GM12878 (cell line): ENCODE data around the gene SBF2. TPM values are rescaled to one million over a fixed set of nuclear protein-coding genes. Genes with fewer than 3 reads are reported as not detected.

Experiments
- ATAC-seq: fragments of 200-7000 bp; cut with Tn5 transposase; 3 replicates; pipeline ENCODE4 v1.9.1; 2020; ENCODE audit warnings: mild to moderate bottlenecking, moderate library complexity
- BruUV-seq: library from RNA; stranded (reverse); fragments of 400-500 nt; replicated peaks from 2 replicates; lab custom pipeline; 2021; lab: Mats Ljungman, UMichigan
- CTCF ChIA-PET: fragments of 300-600 bp; sonication (Branson Sonifier 250); formaldehyde crosslinking; extraction: SDS; loops from one replicate; lab custom pipeline; 2021; ENCODE audit warnings: inconsistent platforms; lab: Yijun Ruan, JAX
- POLR2A ChIA-PET: fragments of 350-600 bp; formaldehyde crosslinking; extraction: SDS; loops from one replicate; lab custom pipeline; 2021; ENCODE audit warnings: inconsistent platforms; lab: Charles Lee
- RAD21 ChIA-PET: fragments of 300-600 bp; sonication (Branson Sonifier 250); formaldehyde crosslinking; loops from one replicate; lab custom pipeline; 2023; ENCODE audit warnings: antibody characterized with exemption; ENCODE audit not compliant: unreplicated experiment; lab: Charles Lee
- SMC1A ChIA-PET: fragments of 300-600 bp; sonication (Branson Sonifier 250); formaldehyde crosslinking; loops from one replicate; lab custom pipeline; 2023; ENCODE audit not compliant: unreplicated experiment, uncharacterized antibody; lab: Charles Lee
- DNase-seq: peaks from one replicate; pipeline ENCODE4 v3.0.0-alpha.2; 2011; ENCODE audit warnings: low read depth, low spot score
- FAIRE-seq: peaks from 3 replicates; lab custom pipeline; 2011; peaks lifted over from hg19 to GRCh38; lab: Jason Lieb, UNC
- H2AFZ ChIP-seq: 2 replicates; pipeline ENCODE4 v1.6.0; 2011; ENCODE audit warnings: low read depth, low read length, control low read depth; ENCODE audit not compliant: control insufficient read depth
- H3K27ac ChIP-seq: 2 replicates; pipeline ENCODE4 v1.5.1; 2011; ENCODE audit warnings: control low read depth; ENCODE audit not compliant: control insufficient read depth, insufficient read depth
- H3K27me3 ChIP-seq, 2 experiments: replicated peaks in 1 of 2; 2 replicates each; pipeline versions ENCODE4 v1.6.0 to v1.6.1; 2011; ENCODE audit warnings: low read length in 1 of 2; ENCODE audit not compliant: control insufficient read depth in 2 of 2, insufficient read depth in 2 of 2
- H3K36me3 ChIP-seq, 2 experiments: 2 replicates each; pipeline ENCODE4 v1.5.1; 2011; ENCODE audit warnings: low read length in 1 of 2; ENCODE audit not compliant: control insufficient read depth in 2 of 2, insufficient read depth in 2 of 2
- H3K4me1 ChIP-seq: 2 replicates; pipeline ENCODE4 v1.6.1; 2011; ENCODE audit warnings: mild to moderate bottlenecking, low read length, moderate library complexity, mixed read lengths; ENCODE audit not compliant: control insufficient read depth, insufficient read depth
- H3K4me2 ChIP-seq: 2 replicates; pipeline ENCODE4 v1.6.0; 2011; ENCODE audit warnings: control low read depth; ENCODE audit not compliant: control insufficient read depth, insufficient read depth
- H3K4me3 ChIP-seq: fragments of 200-600 bp; sonication (generic); 2 replicates; pipeline ENCODE4 v1.5.1; 2016
- H3K79me2 ChIP-seq: 2 replicates; pipeline ENCODE4 v1.6.0; 2011; ENCODE audit warnings: low read length; ENCODE audit not compliant: control insufficient read depth, insufficient read depth
- H3K9ac ChIP-seq: 2 replicates; pipeline ENCODE4 v1.8.0; 2011; ENCODE audit warnings: low read length, control low read depth, mixed read lengths; ENCODE audit not compliant: control insufficient read depth, insufficient read depth
- H3K9me3 ChIP-seq: replicated peaks from 3 replicates; pipeline ENCODE4 v1.5.1; 2011; ENCODE audit warnings: mild to moderate bottlenecking, low read length; ENCODE audit not compliant: control insufficient read depth, insufficient read depth
- H4K20me1 ChIP-seq: 2 replicates; pipeline ENCODE4 v1.6.0; 2011; ENCODE audit not compliant: control insufficient read depth, insufficient read depth
- GATAD2B ChIP-seq: fragments of 450-650 bp; conservative IDR thresholded peaks from 2 replicates; pipeline ENCODE4 v1.6.1; 2017; ENCODE audit warnings: low read depth, mild to moderate bottlenecking, moderate library complexity
- MYC ChIP-seq: IDR thresholded peaks from 2 replicates; pipeline ENCODE4 v1.6.1; 2011; ENCODE audit warnings: mild to moderate bottlenecking, low read length, moderate library complexity, inconsistent platforms; ENCODE audit not compliant: insufficient read depth, insufficient replicate concordance, insufficient read length, severe bottlenecking
- NR2C2 ChIP-seq: IDR thresholded peaks from 2 replicates; pipeline ENCODE4 v1.6.1; 2011; ENCODE audit warnings: borderline replicate concordance, low read depth; ENCODE audit not compliant: control insufficient read depth, insufficient read length
- PAX8 ChIP-seq: fragments of 450-650 bp; IDR thresholded peaks from 2 replicates; pipeline ENCODE4 v1.6.1; 2017; ENCODE audit warnings: mild to moderate bottlenecking, moderate library complexity
- PBX3 ChIP-seq: IDR thresholded peaks from 2 replicates; pipeline ENCODE4 v1.6.1; 2011; ENCODE audit warnings: mild to moderate bottlenecking, low read depth, low read length, moderate library complexity; ENCODE audit not compliant: insufficient replicate concordance
- RCOR1 ChIP-seq: conservative IDR thresholded peaks from 2 replicates; pipeline ENCODE4 v1.6.1; 2012; ENCODE audit warnings: low read depth, low read length, improper control_type of control experiment
- REST ChIP-seq: IDR thresholded peaks from 2 replicates; pipeline ENCODE4 v1.6.1; 2012; ENCODE audit warnings: mild to moderate bottlenecking, low read depth, low read length
- SMAD1 ChIP-seq: fragments of 450-650 bp; IDR thresholded peaks from 2 replicates; pipeline ENCODE4 v1.6.1; 2018; ENCODE audit warnings: mild to moderate bottlenecking, low read depth; ENCODE audit not compliant: partially characterized antibody
- SUPT20H ChIP-seq: IDR thresholded peaks from 2 replicates; pipeline ENCODE4 v1.6.1; 2011; ENCODE audit warnings: low read depth, mild to moderate bottlenecking, low read length, moderate library complexity, borderline replicate concordance; ENCODE audit not compliant: control insufficient read depth
- WGBS: methylation state at CpG from one replicate; pipeline ENCODE4 v1.1.6; 2016; ENCODE audit warnings: low lambda C conversion rate; ENCODE audit not compliant: insufficient replicate concordance, insufficient coverage; ENCODE audit errors: missing lambda C conversion rate; 5-methylcytosine and 5-hydroxymethylcytosine counted together
- in situ Hi-C: fragments of 300-500 bp; cut with MboI; formaldehyde crosslinking; loops from 9 replicates; pipeline ENCODE4 v1.14.3; 2018; ENCODE audit warnings: mixed read lengths
- intact Hi-C: fragments of 100-400 bp; cut with micrococcal nuclease; formaldehyde crosslinking; loops from one replicate; pipeline ENCODE4 v1.14.2; 2022; ENCODE audit not compliant: unreplicated experiment
- polyA plus RNA-seq, 11 experiments: library from polyadenylated mRNA; depleted of rRNA in 4 of 11; unstranded in 6 of 11; stranded (reverse) in 5 of 11; fragments of >200 nt; fragmentation: Nextera tagmentation in 4 of 11; fragmentation: Illumina TruSeq in 1 of 11; extraction: Ambion mirVana in 4 of 11; extraction: Trizol in 1 of 11; gene quantifications; 1 replicate in 1 of 11; 2 replicates in 10 of 11; pipeline versions ENCODE4 v1.2.1 to v1.2.3, GENCODE V29; 2011 to 2016; ENCODE audit warnings: inconsistent platforms in 2 of 11, missing spikeins in 2 of 11, low read depth in 1 of 11
- total RNA-seq, 4 experiments: library from RNA; depleted of rRNA in 3 of 4; stranded (reverse); fragments of >200 nt in 3 of 4; fragmentation: Illumina TruSeq in 1 of 4; extraction: Trizol in 1 of 4; gene quantifications; 2 replicates each; pipeline versions ENCODE4 v1.2.1 to v1.2.3, GENCODE V29; 2013 to 2021
- TF ChIP-seq, protein P1 (sequence below): fragments of 450-650 bp; IDR thresholded peaks from 2 replicates; pipeline ENCODE4 v1.6.1; 2014; ENCODE audit warnings: mild to moderate bottlenecking
- TF ChIP-seq, protein P2 (sequence below): fragments of 450-650 bp; IDR thresholded peaks from 2 replicates; pipeline ENCODE4 v1.6.1; 2017; ENCODE audit warnings: mild to moderate bottlenecking

SBF2 gene
- total and polyA plus RNA-seq, 10 of the 15 experiments (the other 5 are each of a cell fraction or from before 2014, with no cell fraction given) = 0.24 to 2.3 (median 1.1) TPM

GRCh38 chr11:9878936-9879335, 415.1 kb downstream of the SBF2 start:
- TF ChIP-seq, protein P1, sequence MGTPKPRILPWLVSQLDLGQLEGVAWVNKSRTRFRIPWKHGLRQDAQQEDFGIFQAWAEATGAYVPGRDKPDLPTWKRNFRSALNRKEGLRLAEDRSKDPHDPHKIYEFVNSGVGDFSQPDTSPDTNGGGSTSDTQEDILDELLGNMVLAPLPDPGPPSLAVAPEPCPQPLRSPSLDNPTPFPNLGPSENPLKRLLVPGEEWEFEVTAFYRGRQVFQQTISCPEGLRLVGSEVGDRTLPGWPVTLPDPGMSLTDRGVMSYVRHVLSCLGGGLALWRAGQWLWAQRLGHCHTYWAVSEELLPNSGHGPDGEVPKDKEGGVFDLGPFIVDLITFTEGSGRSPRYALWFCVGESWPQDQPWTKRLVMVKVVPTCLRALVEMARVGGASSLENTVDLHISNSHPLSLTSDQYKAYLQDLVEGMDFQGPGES = no peak
- TF ChIP-seq GATAD2B (no peak), REST (no peak), MYC (no peak), PBX3 (no peak), SMAD1 (no peak), SUPT20H (no peak), NR2C2 (no peak), RCOR1 (no peak), PAX8 (no peak)
- TF ChIP-seq, protein P2, sequence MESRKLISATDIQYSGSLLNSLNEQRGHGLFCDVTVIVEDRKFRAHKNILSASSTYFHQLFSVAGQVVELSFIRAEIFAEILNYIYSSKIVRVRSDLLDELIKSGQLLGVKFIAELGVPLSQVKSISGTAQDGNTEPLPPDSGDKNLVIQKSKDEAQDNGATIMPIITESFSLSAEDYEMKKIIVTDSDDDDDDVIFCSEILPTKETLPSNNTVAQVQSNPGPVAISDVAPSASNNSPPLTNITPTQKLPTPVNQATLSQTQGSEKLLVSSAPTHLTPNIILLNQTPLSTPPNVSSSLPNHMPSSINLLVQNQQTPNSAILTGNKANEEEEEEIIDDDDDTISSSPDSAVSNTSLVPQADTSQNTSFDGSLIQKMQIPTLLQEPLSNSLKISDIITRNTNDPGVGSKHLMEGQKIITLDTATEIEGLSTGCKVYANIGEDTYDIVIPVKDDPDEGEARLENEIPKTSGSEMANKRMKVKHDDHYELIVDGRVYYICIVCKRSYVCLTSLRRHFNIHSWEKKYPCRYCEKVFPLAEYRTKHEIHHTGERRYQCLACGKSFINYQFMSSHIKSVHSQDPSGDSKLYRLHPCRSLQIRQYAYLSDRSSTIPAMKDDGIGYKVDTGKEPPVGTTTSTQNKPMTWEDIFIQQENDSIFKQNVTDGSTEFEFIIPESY = no peak
- FAIRE-seq = no peak
- H3K4me2 ChIP-seq = no peak overlapping the region

More at GRCh38 chr11:9878936-9879335, 415.1 kb downstream of the SBF2 start:
- no peak overlapping the region for H3K4me3 ChIP-seq
- in situ Hi-C loops = no loop called here
- intact Hi-C loops = no loop called here
- H3K4me1 ChIP-seq = no peaks in the 10 kb centered on the region
- RAD21 ChIA-PET = no interaction called here
- POLR2A ChIA-PET = no interaction called here
- ATAC-seq (no peak), DNase-seq (no peak)
- WGBS = 10% methylated on average over 2 of the region's 2 CpGs
- no peak overlapping the region for H3K9ac ChIP-seq
- no peaks in the 10 kb centered on the region for H3K9me3 ChIP-seq
- SMC1A ChIA-PET = interaction anchor here (0.7 kb wide), 1 partner anchor 39 kb away, joined by 3 read pairs; no protein-coding TSS in a partner anchor
- H3K79me2 ChIP-seq = no peaks in the 10 kb centered on the region
- no peaks in the 10 kb centered on the region; a peak in 1 of 4 replicates for H3K27me3 ChIP-seq
- H3K36me3 ChIP-seq = no peaks in the 10 kb centered on the region
- CTCF ChIA-PET = no interaction called here
- no peak overlapping the region for H3K27ac ChIP-seq
- BruUV-seq = no TSS peak
- no peaks in the 10 kb centered on the region for H4K20me1 ChIP-seq
- no peak overlapping the region for H2AFZ ChIP-seq
